SK-N-SH (cell line): Measurements from ENCODE around the gene CALN1. TPM values are rescaled to one million over a fixed set of nuclear protein-coding genes. Genes with fewer than 3 reads are reported as not detected.

Experiments
- CTCF ChIA-PET: fragments of 300-600, 350-600 bp; formaldehyde crosslinking; extraction: SDS; loops from one replicate; lab custom pipeline; 2021; lab: Yijun Ruan, JAX
- POLR2A ChIA-PET: fragments of 350-600 bp; sonication (Branson Sonifier 250); formaldehyde crosslinking; extraction: SDS; loops from one replicate; lab custom pipeline; 2020; ENCODE audit warnings: antibody characterized with exemption, inconsistent platforms; lab: Yijun Ruan, JAX
- DNase-seq: peaks from one replicate; pipeline ENCODE4 v3.0.0; 2012
- H2AFZ ChIP-seq: fragments of 200-600 bp; sonication (generic); 2 replicates; pipeline ENCODE4 v1.8.1; 2016; ENCODE audit warnings: antibody characterized with exemption, mild to moderate bottlenecking, low read depth
- H3F3A ChIP-seq: fragments of 200-600 bp; sonication (generic); replicated peaks from 2 replicates; pipeline ENCODE3; 2016; ENCODE audit warnings: antibody characterized with exemption, mild to moderate bottlenecking; ENCODE audit not compliant: insufficient read depth
- H3K27ac ChIP-seq, 2 experiments: fragments of 200-500 bp in 1 of 2; fragments of 200-600 bp in 1 of 2; sonication (Bioruptor generic) in 1 of 2; sonication (generic), shearing (Covaris generic) in 1 of 2; 2 replicates each; pipeline versions ENCODE4 v1.5.1 to v1.6.1; 2014 to 2016; ENCODE audit warnings: low read depth in 2 of 2, inconsistent platforms in 1 of 2, low read length in 1 of 2, mild to moderate bottlenecking in 1 of 2, mixed read lengths in 1 of 2
- H3K27me3 ChIP-seq: fragments of 200-600 bp; sonication (generic), shearing (Covaris generic); 2 replicates; pipeline ENCODE4 v1.6.1; 2016; ENCODE audit warnings: mixed run types; ENCODE audit not compliant: insufficient read depth
- H3K36me3 ChIP-seq, 2 experiments: fragments of 200-500 bp in 1 of 2; fragments of 200-600 bp in 1 of 2; sonication (Bioruptor generic) in 1 of 2; sonication (generic) in 1 of 2; replicated peaks in 1 of 2; 2 replicates each; pipeline versions ENCODE3 to v1.5.1; 2014 to 2016; ENCODE audit warnings: low read length in 1 of 2, mild to moderate bottlenecking in 1 of 2; ENCODE audit not compliant: insufficient read depth in 2 of 2, control insufficient read depth in 1 of 2
- H3K4me1 ChIP-seq, 2 experiments: fragments of 200-500 bp in 1 of 2; fragments of 200-600 bp in 1 of 2; sonication (Bioruptor generic) in 1 of 2; sonication (generic), shearing (Covaris generic) in 1 of 2; 2 replicates each; pipeline versions ENCODE4 v1.5.1 to v1.6.1; 2014 to 2016; ENCODE audit warnings: low read depth in 1 of 2, low read length in 1 of 2, mixed run types in 1 of 2; ENCODE audit not compliant: insufficient read depth in 2 of 2, control insufficient read depth in 1 of 2
- H3K4me2 ChIP-seq: fragments of 200-600 bp; sonication (generic), shearing (Covaris generic); 2 replicates; pipeline ENCODE4 v1.6.1; 2017; ENCODE audit warnings: mixed run types
- H3K4me3 ChIP-seq, 2 experiments: fragments of 200-500 bp in 1 of 2; fragments of 200-600 bp in 1 of 2; sonication (Bioruptor generic) in 1 of 2; sonication (generic), shearing (Covaris generic) in 1 of 2; 2 replicates each; pipeline versions ENCODE4 v1.5.1 to v1.8.1; 2014 to 2016; ENCODE audit warnings: low read depth in 2 of 2, inconsistent platforms in 1 of 2, low read length in 1 of 2, mild to moderate bottlenecking in 1 of 2, mixed read lengths in 1 of 2, moderate library complexity in 1 of 2
- H3K79me2 ChIP-seq: fragments of 200-600 bp; sonication (generic); 2 replicates; pipeline ENCODE4 v1.8.1; 2017; ENCODE audit warnings: mild to moderate bottlenecking; ENCODE audit not compliant: insufficient read depth
- H3K9ac ChIP-seq: fragments of 200-600 bp; sonication (generic); 2 replicates; pipeline ENCODE4 v1.6.1; 2017; ENCODE audit warnings: mixed run types
- H3K9me2 ChIP-seq: fragments of 200-600 bp; sonication (generic); 2 replicates; pipeline ENCODE4 v1.6.1; 2017; ENCODE audit warnings: mixed run types
- H3K9me3 ChIP-seq: fragments of 200-600 bp; sonication (generic); 2 replicates; pipeline ENCODE4 v1.6.1; 2017; ENCODE audit warnings: mixed run types, mild to moderate bottlenecking, moderate library complexity
- H4K20me1 ChIP-seq: fragments of 200-600 bp; sonication (generic); 2 replicates; pipeline ENCODE4 v1.6.1; 2017; ENCODE audit warnings: mild to moderate bottlenecking, mixed run types; ENCODE audit not compliant: insufficient read depth
- CTCF ChIP-seq: fragments of 200-600 bp; sonication (generic); IDR thresholded peaks from 2 replicates; pipeline ENCODE4 v1.6.1; 2017; ENCODE audit warnings: antibody characterized with exemption, mild to moderate bottlenecking, moderate library complexity
- ELF1 ChIP-seq: IDR thresholded peaks from 2 replicates; pipeline ENCODE4 v1.4.0; 2012
- EP300 ChIP-seq, 2 experiments: IDR thresholded peaks; 2 replicates each; pipeline versions ENCODE4 v1.4.0 to v1.6.1; 2012; ENCODE audit warnings: borderline replicate concordance in 1 of 2, low read depth in 1 of 2, low read length in 1 of 2
- FOSL2 ChIP-seq: IDR thresholded peaks from 2 replicates; pipeline ENCODE4 v1.4.0; 2012; ENCODE audit warnings: low read depth, mild to moderate bottlenecking, moderate library complexity, borderline replicate concordance
- GABPA ChIP-seq: IDR thresholded peaks from 2 replicates; pipeline ENCODE4 v1.4.0; 2012; ENCODE audit warnings: low read depth, mild to moderate bottlenecking
- JUND ChIP-seq: IDR thresholded peaks from 2 replicates; pipeline ENCODE4 v1.4.0; 2012
- MEF2A ChIP-seq: IDR thresholded peaks from 2 replicates; pipeline ENCODE4 v1.4.0; 2012; ENCODE audit warnings: low read depth, borderline replicate concordance
- NFIC ChIP-seq: IDR thresholded peaks from 2 replicates; pipeline ENCODE4 v1.4.0; 2012; ENCODE audit warnings: borderline replicate concordance
- PBX3 ChIP-seq: IDR thresholded peaks from 2 replicates; pipeline ENCODE4; 2012
- POLR2AphosphoS5 ChIP-seq: IDR thresholded peaks from 2 replicates; pipeline ENCODE4 v1.6.1; 2012; ENCODE audit warnings: low read depth, low read length
- RFX5 ChIP-seq: IDR thresholded peaks from 2 replicates; pipeline ENCODE4 v1.6.1; 2012; ENCODE audit warnings: mild to moderate bottlenecking, improper control_type of control experiment, low read length
- RXRA ChIP-seq: IDR thresholded peaks from 2 replicates; pipeline ENCODE4 v1.4.0; 2012; ENCODE audit warnings: low read depth, mild to moderate bottlenecking, borderline replicate concordance
- SIN3A ChIP-seq: IDR thresholded peaks from 2 replicates; pipeline ENCODE4 v1.6.1; 2012; ENCODE audit warnings: low read depth, mild to moderate bottlenecking, low read length, moderate library complexity, borderline replicate concordance
- SMC3 ChIP-seq: IDR thresholded peaks from 2 replicates; pipeline ENCODE4 v1.6.1; 2012; ENCODE audit warnings: low read depth, low read length, improper control_type of control experiment
- TCF12 ChIP-seq: IDR thresholded peaks from 2 replicates; pipeline ENCODE4 v1.4.0; 2012
- TEAD4 ChIP-seq: IDR thresholded peaks from 2 replicates; pipeline ENCODE4 v1.4.0; 2012; ENCODE audit warnings: mild to moderate bottlenecking, borderline replicate concordance; ENCODE audit not compliant: insufficient read depth
- USF1 ChIP-seq: IDR thresholded peaks from 2 replicates; pipeline ENCODE4 v1.4.0; 2012; ENCODE audit warnings: low read depth, borderline replicate concordance
- USF2 ChIP-seq: fragments of 150-350 bp; IDR thresholded peaks from 2 replicates; pipeline ENCODE4 v1.6.1; 2017; ENCODE audit warnings: antibody characterized with exemption, low read length, low read depth, borderline replicate concordance
- YY1 ChIP-seq: IDR thresholded peaks from 2 replicates; pipeline ENCODE4 v1.4.0; 2012; ENCODE audit warnings: low read depth, mild to moderate bottlenecking
- WGBS: methylation state at CpG from one replicate; pipeline ENCODE4 v1.1.6; 2017; ENCODE audit warnings: low lambda C conversion rate; 5-methylcytosine and 5-hydroxymethylcytosine counted together
- polyA plus RNA-seq, 3 experiments: library from polyadenylated mRNA; depleted of rRNA; stranded (reverse); fragments of >200 nt; gene quantifications; 2 replicates each; pipeline ENCODE4 v1.2.3, GENCODE V29; 2012

The CALN1 gene
- polyA plus RNA-seq, 1 of the 3 experiments (the other 2 are of a cell fraction): not detected

- Histone ChIP-seq H2AFZ (no peak overlapping the region), H3K4me3 (no peak overlapping the region), H3K9me3 (no peaks in the 10 kb centered on the region), H4K20me1 (no peaks in the 10 kb centered on the region), H3K36me3 (no peaks in the 10 kb centered on the region), H3K9me2 (no peaks in the 10 kb centered on the region), H3K4me1 (no peaks in the 10 kb centered on the region), H3K9ac (no peak overlapping the region), H3K4me2 (no peak overlapping the region), H3F3A (no peaks in the 10 kb centered on the region), H3K79me2 (no peaks in the 10 kb centered on the region), H3K27me3 (no peaks in the 10 kb centered on the region), H3K27ac (no peak overlapping the region)
- TF ChIP-seq SIN3A (no peak), USF2 (no peak), RFX5 (no peak), RXRA (no peak), CTCF (no peak), FOSL2 (no peak), NFIC (no peak), GABPA (no peak), SMC3 (no peak), TCF12 (no peak), PBX3 (no peak), JUND (no peak), MEF2A (no peak), POLR2AphosphoS5 (no peak), EP300 (IDR thresholded peaks at IDR 0.05; ENCODE audit: borderline replicate concordance in 1 of 2, low read depth in 1 of 2, low read length in 1 of 2) (no peak), YY1 (no peak), ELF1 (no peak)
- DNase-seq: no peak
- POLR2A ChIA-PET: no interaction called here
- CTCF ChIA-PET: no interaction called here
- 0% methylated on average over 3 of the region's 3 CpGs for WGBS
Measured at GRCh38 chr7:72025381-72025960, 386.7 kb downstream of the CALN1 start.

- no peak for TF ChIP-seq RXRA
- TF ChIP-seq TEAD4: no peak
- no peak for TF ChIP-seq USF1
- TF ChIP-seq JUND: no peak
- no peak for TF ChIP-seq TCF12
- no peaks in the 10 kb centered on the region for H3K9me2 ChIP-seq
- no peaks in the 10 kb centered on the region for H3F3A ChIP-seq
- no peak for DNase-seq
- no peaks in the 10 kb centered on the region for H3K79me2 ChIP-seq
- H3K4me3 ChIP-seq: no peak overlapping the region
- H3K4me1 ChIP-seq: no peaks in the 10 kb centered on the region
- H3K36me3 ChIP-seq: no peaks in the 10 kb centered on the region
- ChIA-PET CTCF (no interaction called here), POLR2A (no interaction called here)
- no peaks in the 10 kb centered on the region for H3K27me3 ChIP-seq
- no peak overlapping the region for H3K4me2 ChIP-seq
- H2AFZ ChIP-seq: no peak overlapping the region
- H3K9ac ChIP-seq: no peak overlapping the region
- WGBS: 6% methylated on average over 4 of the region's 4 CpGs
- no peak overlapping the region for H3K27ac ChIP-seq
- no peaks in the 10 kb centered on the region for H4K20me1 ChIP-seq
- H3K9me3 ChIP-seq: no peaks in the 10 kb centered on the region
Measured at GRCh38 chr7:72023926-72024325, 388.2 kb downstream of the CALN1 start.
